Effector memory CD8-positive, alpha-beta T cell (primary cell): ENCODE results near the gene SWAP70.
"Not testable (repeated sequence)": the region's sequence is repeated elsewhere in the genome, so short reads cannot be mapped to it uniquely, and the experiment has no call there.

Source experiments
- ATAC-seq: fragments of 150-1000 bp; cut with Tn5 transposase; replicated peaks from 2 replicates; pipeline ENCODE4 v1.10.0; 2021; ENCODE audit warnings: mild to moderate bottlenecking, moderate library complexity
- DNase-seq, 3 experiments: peaks; one replicate each; pipeline ENCODE4 v3.0.0; 2021
- H3K27ac Mint-ChIP-seq, 2 donors: one replicate each; pipeline ENCODE4 v1.8.0; 2022; ENCODE audit warnings: mild to moderate bottlenecking in 2 of 2, mixed read lengths in 2 of 2, moderate library complexity in 2 of 2
- H3K27me3 Mint-ChIP-seq, 2 donors: one replicate each; pipeline ENCODE4 v1.8.0; 2022; ENCODE audit warnings: mixed read lengths in 2 of 2
- H3K36me3 Mint-ChIP-seq: one replicate; pipeline ENCODE4 v1.8.0; 2022; ENCODE audit warnings: mild to moderate bottlenecking, moderate library complexity, mixed read lengths; ENCODE audit not compliant: insufficient read depth
- H3K4me1 Mint-ChIP-seq, 2 donors: one replicate each; pipeline ENCODE4 v1.8.0; 2022; ENCODE audit warnings: low read depth in 2 of 2, mixed read lengths in 2 of 2
- H3K4me3 Mint-ChIP-seq, 2 donors: one replicate each; pipeline ENCODE4 v1.8.0; 2022; ENCODE audit warnings: mild to moderate bottlenecking in 2 of 2, mixed read lengths in 2 of 2, moderate library complexity in 2 of 2
- H3K9me3 Mint-ChIP-seq, 2 donors: one replicate each; pipeline ENCODE4 v1.8.0; 2022; ENCODE audit warnings: mixed read lengths in 2 of 2

Gene SWAP70

DNA sequence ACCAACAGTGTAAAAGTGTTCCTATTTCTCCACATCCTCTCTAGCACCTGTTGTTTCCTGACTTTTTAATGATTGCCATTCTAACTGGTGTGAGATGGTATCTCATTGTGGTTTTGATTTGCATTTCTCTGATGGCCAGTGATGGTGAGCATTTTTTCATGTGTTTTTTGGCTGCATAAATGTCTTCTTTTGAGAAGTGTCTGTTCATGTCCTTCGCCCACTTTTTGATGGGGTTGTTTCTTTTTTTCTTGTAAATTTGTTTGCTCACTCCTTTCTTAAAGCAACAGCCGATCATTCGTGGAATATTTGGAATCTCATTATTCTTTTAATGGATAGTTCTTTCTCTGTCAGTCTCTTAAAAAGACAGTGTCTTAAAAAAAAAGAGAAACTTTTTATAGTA is 79.6 kb downstream of the SWAP70 start:
- not testable (repeated sequence) for H3K4me1 Mint-ChIP-seq, H3K27me3 Mint-ChIP-seq, ATAC-seq, H3K36me3 Mint-ChIP-seq, H3K9me3 Mint-ChIP-seq, H3K27ac Mint-ChIP-seq, H3K4me3 Mint-ChIP-seq, DNase-seq

GRCh38 chr11:9745411-9746211 is 81.7 kb downstream of the SWAP70 start:
- ATAC-seq: no peak
- no peak overlapping the region for H3K4me3 Mint-ChIP-seq
- peaks cover 3% of the 10 kb centered on the region for H3K36me3 Mint-ChIP-seq
- peaks cover 0 to 6% of the 10 kb centered on the region in 2 donors for H3K4me1 Mint-ChIP-seq
- no peaks in the 10 kb centered on the region for H3K27me3 Mint-ChIP-seq
- H3K9me3 Mint-ChIP-seq: no peaks in the 10 kb centered on the region
- no peak for DNase-seq
- H3K27ac Mint-ChIP-seq: no peak overlapping the region

DNA sequence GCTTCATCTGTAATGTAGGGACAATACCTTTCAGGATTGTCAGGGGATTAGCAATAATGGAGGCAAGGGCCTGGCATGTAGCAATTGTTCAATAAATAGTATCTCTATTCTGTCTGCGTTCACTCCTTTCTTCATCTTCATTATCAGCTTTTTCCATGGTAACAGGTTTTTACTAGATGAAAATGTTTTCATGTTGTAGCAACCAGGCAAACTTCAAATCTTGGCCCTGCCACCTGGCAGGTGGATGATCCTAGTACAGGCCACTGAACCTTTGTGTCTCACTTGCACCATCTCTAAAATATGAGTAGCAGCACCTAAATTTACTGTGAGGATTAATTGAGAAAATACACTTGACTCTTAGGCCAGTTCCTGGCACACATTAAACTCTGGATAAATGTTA is 83.4 kb downstream of the SWAP70 start:
- ATAC-seq (no peak), DNase-seq (no peak)
- H3K9me3 Mint-ChIP-seq: no peaks in the 10 kb centered on the region
- no peaks in the 10 kb centered on the region for H3K27me3 Mint-ChIP-seq
- no peak overlapping the region for H3K27ac Mint-ChIP-seq
- peaks cover 3% of the 10 kb centered on the region for H3K36me3 Mint-ChIP-seq
- H3K4me3 Mint-ChIP-seq: no peak overlapping the region
- peaks cover 0 to 6% of the 10 kb centered on the region in 2 donors for H3K4me1 Mint-ChIP-seq

- H3K4me3 Mint-ChIP-seq: no peak overlapping the region
- peaks cover 0 to 6% of the 10 kb centered on the region in 2 donors for H3K4me1 Mint-ChIP-seq
- DNase-seq (no peak), ATAC-seq (no peak)
- H3K9me3 Mint-ChIP-seq: no peaks in the 10 kb centered on the region
- no peaks in the 10 kb centered on the region for H3K27me3 Mint-ChIP-seq
- peaks cover 3% of the 10 kb centered on the region for H3K36me3 Mint-ChIP-seq
- peak overlapping the region in 1 of 2 donors; percentile 56 for H3K27ac Mint-ChIP-seq
Measured at GRCh38 chr11:9747828-9748227, 84.0 kb downstream of the SWAP70 start.

- Mint-ChIP-seq H3K4me1 (peaks cover 0 to 6% of the 10 kb centered on the region in 2 donors), H3K27ac (peak overlapping the region in 1 of 2 donors; percentile 56), H3K4me3 (no peak overlapping the region), H3K9me3 (no peaks in the 10 kb centered on the region), H3K27me3 (no peaks in the 10 kb centered on the region), H3K36me3 (peaks cover 3% of the 10 kb centered on the region)
- peak; percentile 98 for ATAC-seq
- DNase-seq: peak; percentile 32 to 43 (median 38)
Measured at GRCh38 chr11:9748361-9748970, 84.6 kb downstream of the SWAP70 start.

GRCh38 chr11:9750551-9750950 is 86.7 kb downstream of the SWAP70 start:
- ATAC-seq: no peak
- Mint-ChIP-seq H3K27ac (no peak overlapping the region), H3K4me3 (no peak overlapping the region), H3K4me1 (peaks cover 0 to 6% of the 10 kb centered on the region in 2 donors), H3K27me3 (no peaks in the 10 kb centered on the region), H3K9me3 (no peaks in the 10 kb centered on the region), H3K36me3 (no peaks in the 10 kb centered on the region)
- no peak for DNase-seq

DNA sequence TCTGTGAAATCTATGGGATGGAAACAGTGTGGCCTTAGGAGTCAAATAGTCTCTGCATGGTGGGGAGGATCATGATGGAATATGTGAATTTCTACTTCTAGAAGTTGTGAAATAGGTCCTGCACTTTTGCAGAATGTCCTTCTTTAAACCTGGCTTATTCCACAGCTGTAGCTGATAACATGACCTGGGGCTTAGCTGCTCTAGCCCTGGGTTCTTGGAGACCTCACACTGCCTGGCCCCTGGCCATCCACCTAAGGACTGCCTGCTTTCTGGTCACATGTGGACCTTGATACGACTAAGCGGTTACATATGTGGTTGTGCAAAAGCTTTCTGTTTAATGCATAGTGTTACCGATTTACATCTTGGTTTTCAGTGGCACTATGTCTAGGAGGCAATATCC is 88.2 kb downstream of the SWAP70 start:
- Mint-ChIP-seq H3K36me3 (no peaks in the 10 kb centered on the region), H3K4me1 (peaks cover 4 to 9% of the 10 kb centered on the region in 2 donors), H3K4me3 (no peak overlapping the region), H3K27me3 (no peaks in the 10 kb centered on the region), H3K27ac (no peak overlapping the region), H3K9me3 (no peaks in the 10 kb centered on the region)
- ATAC-seq (no peak), DNase-seq (no peak)

DNA sequence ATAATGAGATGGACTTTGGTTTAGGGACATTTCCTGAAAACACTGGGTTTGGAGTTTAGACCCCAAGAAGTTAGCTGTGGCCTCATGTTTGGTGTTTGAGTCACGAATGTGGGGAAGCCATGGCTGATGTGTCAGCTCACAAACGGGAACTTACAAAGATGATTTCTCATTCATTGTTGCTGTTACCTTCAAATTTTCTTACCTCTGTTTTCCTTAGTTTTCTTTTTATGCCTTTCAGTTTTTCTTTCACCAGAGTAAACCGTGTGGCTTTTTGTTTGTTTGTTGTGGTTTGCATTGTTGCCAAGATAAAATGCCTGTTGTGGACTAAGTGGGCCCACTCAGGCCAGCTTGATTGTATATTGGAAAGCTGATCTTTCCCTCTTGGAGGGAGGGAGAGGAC is 89.1 kb downstream of the SWAP70 start:
- H3K36me3 Mint-ChIP-seq: no peaks in the 10 kb centered on the region
- no peak overlapping the region for H3K4me3 Mint-ChIP-seq
- H3K9me3 Mint-ChIP-seq: no peaks in the 10 kb centered on the region
- ATAC-seq (no peak), DNase-seq (no peak)
- H3K4me1 Mint-ChIP-seq: peaks cover 7 to 12% of the 10 kb centered on the region in 2 donors
- no peaks in the 10 kb centered on the region for H3K27me3 Mint-ChIP-seq
- H3K27ac Mint-ChIP-seq: no peak overlapping the region

DNA sequence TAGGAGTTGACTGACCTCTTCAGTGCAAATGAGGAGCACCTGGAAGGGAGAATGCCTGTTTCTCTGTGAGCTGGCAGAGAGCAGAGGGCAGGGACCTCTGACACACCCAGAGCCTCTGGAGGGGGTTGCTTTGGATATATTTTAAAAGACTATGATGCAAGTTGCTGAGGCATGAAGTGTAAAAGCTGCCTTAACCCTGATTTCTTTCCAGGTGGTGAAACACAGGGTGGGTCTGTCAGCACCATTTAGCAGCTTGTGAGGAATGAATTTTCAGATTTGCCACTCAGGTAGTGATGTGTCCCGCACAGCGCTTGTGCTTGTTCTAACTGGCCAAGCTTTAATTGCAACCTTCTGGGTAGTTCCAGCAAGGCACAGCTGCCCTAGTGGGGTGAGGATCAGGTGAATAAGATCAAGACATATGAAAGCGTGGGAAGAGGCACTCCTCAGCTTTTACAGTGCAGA is 90.2 kb downstream of the SWAP70 start:
- Mint-ChIP-seq H3K4me3 (no peak overlapping the region), H3K4me1 (peaks cover 10 to 11% of the 10 kb centered on the region in 2 donors), H3K36me3 (no peaks in the 10 kb centered on the region), H3K27ac (peak overlapping the region in 1 of 2 donors; percentile 7), H3K9me3 (no peaks in the 10 kb centered on the region), H3K27me3 (no peaks in the 10 kb centered on the region)
- ATAC-seq (no peak), DNase-seq (no peak)

DNA sequence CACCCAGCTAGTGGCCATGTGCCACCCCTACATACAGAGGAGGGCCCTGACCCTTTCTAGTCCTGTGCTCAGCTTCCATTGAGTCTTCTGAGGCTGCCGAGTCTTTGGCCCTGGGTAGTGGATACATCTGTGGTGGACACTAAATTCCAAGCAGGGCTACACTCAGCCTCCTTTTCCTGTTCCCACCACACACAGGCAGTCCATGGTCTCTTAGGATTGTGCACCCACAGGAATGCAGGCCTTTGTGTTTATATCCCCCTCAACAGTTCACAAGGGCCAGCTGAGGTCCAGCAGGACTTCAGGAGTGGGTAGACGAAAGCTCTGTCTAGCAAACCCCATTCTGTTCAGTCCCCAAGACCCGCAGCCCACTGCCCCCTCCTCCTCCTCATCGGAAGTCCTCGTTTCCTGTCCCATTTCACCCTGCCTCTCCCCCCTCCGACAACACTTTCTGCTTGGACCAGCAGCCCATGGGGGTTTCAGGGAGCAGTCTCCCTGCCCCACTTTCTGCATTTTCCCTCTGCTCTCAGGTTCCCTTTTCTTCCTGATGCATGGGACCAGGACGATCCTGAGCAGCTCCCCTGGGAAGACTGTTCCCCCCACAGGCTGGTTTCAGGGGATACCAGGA is 91.8 kb downstream of the SWAP70 start:
- Mint-ChIP-seq H3K27me3 (no peaks in the 10 kb centered on the region), H3K9me3 (no peaks in the 10 kb centered on the region), H3K4me1 (peaks cover 19% of the 10 kb centered on the region in 2 donors), H3K36me3 (no peaks in the 10 kb centered on the region), H3K27ac (no peak overlapping the region), H3K4me3 (no peak overlapping the region)
- ATAC-seq (no peak), DNase-seq (no peak)

DNA sequence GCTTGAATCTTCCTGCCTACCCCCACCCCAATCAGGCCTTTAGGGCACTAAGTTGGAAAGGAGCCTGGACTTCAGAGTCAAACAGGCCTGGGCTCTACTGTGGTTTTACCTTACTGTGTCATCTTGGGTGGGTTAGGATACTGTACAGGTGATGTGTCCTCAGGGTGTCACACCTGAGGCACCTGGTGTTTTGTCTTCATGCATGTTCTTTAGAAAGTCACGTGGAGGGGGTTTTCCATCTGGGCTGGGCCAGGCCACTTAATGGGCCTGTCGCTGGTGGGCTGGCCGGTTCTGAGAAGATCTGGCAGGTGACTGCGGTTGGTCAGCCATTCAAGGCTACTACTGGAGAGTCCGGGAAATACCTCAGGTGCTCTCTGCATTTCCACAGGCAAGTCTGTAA is 92.6 kb downstream of the SWAP70 start:
- Mint-ChIP-seq H3K27ac (peak overlapping the region in 1 of 2 donors; percentile 30), H3K9me3 (no peaks in the 10 kb centered on the region), H3K4me1 (peaks cover 19% of the 10 kb centered on the region in 2 donors), H3K4me3 (peak overlapping the region in 1 of 2 donors; percentile 19), H3K27me3 (no peaks in the 10 kb centered on the region), H3K36me3 (no peaks in the 10 kb centered on the region)
- ATAC-seq (no peak), DNase-seq (no peak)

GRCh38 chr11:9756878-9757277 is 93.0 kb downstream of the SWAP70 start:
- no peak for ATAC-seq
- H3K36me3 Mint-ChIP-seq: no peaks in the 10 kb centered on the region
- peak overlapping the region in 1 of 2 donors; percentile 19 for H3K4me3 Mint-ChIP-seq
- H3K27ac Mint-ChIP-seq: peak overlapping the region in 1 of 2 donors; percentile 89
- no peaks in the 10 kb centered on the region for H3K9me3 Mint-ChIP-seq
- peaks cover 19% of the 10 kb centered on the region in 2 donors for H3K4me1 Mint-ChIP-seq
- H3K27me3 Mint-ChIP-seq: no peaks in the 10 kb centered on the region
- DNase-seq: no peak

- peak; percentile 89 to 93 (median 92) for DNase-seq
- ATAC-seq: peak; percentile 82
- H3K36me3 Mint-ChIP-seq: no peaks in the 10 kb centered on the region
- H3K9me3 Mint-ChIP-seq: no peaks in the 10 kb centered on the region
- no peaks in the 10 kb centered on the region for H3K27me3 Mint-ChIP-seq
- peak overlapping the region; percentile 84 to 89 for H3K27ac Mint-ChIP-seq
- peaks cover 19% of the 10 kb centered on the region in 2 donors for H3K4me1 Mint-ChIP-seq
- peak overlapping the region; percentile 76 to 85 for H3K4me3 Mint-ChIP-seq
Measured at GRCh38 chr11:9757809-9758636, 94.1 kb downstream of the SWAP70 start.
